GM12892 (cell line): ENCODE data around the gene FOXN4.

Experiments
- POLR2AphosphoS5 ChIP-seq: IDR thresholded peaks from 2 replicates; pipeline ENCODE4 v1.6.1; 2011; ENCODE audit warnings: low read depth, low read length, control low read depth
- TAF1 ChIP-seq: IDR thresholded peaks from 2 replicates; pipeline ENCODE4 v1.6.1; 2011; ENCODE audit warnings: low read depth, mild to moderate bottlenecking, control low read depth, low read length, borderline replicate concordance

DNA sequence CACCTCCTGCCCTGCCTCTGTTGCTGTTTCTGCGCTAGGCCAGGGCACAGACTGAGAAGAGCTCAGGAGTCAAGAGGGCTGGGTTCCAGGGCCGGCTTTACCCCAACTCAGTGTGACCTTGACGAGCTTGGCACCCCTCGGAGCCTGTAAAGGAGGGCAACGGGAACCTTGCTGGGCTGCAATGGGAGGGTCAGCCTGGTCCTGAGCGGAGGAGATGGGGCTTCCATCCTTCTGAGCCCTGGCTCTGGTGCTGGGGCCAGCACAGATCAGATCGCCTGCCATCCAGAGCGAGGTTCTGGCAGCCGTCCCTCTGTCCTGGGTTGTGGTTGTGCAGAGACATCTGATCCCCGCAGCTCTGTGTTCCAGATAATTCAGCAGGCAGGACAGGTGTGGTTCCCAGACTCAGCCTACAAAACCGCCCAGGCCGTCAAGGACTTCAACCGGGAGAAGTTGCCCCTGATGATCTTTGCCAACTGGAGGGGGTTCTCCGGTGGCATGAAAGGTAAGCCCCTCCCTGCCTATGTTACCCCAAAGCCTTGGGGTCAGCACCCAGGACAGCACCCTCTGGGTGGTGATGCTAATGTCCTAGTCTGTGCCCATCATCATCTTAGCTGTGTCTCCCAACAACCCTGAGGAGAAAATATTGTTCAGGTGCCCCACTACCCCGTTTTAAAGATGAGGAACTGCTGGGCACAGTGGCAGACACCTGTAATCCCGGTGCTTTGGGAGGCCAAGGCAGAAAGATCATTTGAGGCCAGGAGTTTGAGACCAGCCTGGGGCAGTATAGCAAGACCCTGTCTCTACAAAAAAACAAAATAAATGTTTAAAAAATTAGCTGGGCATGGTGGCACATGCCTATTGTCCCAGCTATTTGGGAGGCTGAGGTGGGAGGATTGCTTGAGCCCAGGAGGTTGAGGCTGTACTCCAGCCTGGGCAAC is 50.2 kb downstream of the FOXN4 start:
- TF ChIP-seq TAF1 (no peak), POLR2AphosphoS5 (no peak)
